ENCODE results near the gene RAET1L. TPM values are rescaled to one million over a fixed set of nuclear protein-coding genes. Genes with fewer than 3 reads are reported as not detected.
A peak's percentile ranks its signal among the peaks of the same experiment; 100 is the strongest.

RAET1L gene
- total and polyA plus RNA-seq, 12 donors = not detected

- Histone ChIP-seq H3K4me3 (no peak overlapping the region), H3K27me3 (peaks cover 18% of the 10 kb centered on the region), H3K36me3 (replicated peaks in 1 of 2) (no peaks in the 10 kb centered on the region), H3K4me1 (replicated peaks in 1 of 2) (peaks cover 5% of the 10 kb centered on the region in 2 donors), H3K27ac (no peak overlapping the region), H3K9me3 (replicated peaks in 1 of 3) (no peaks in the 10 kb centered on the region)
- WGBS, 4 donors = 80 to 100% (median 86%) methylated on average over 1 to 3 of the region's 3 CpGs
- intact Hi-C loops (cut with DNase I) = no loop called here
- TF ChIP-seq, protein P1, sequence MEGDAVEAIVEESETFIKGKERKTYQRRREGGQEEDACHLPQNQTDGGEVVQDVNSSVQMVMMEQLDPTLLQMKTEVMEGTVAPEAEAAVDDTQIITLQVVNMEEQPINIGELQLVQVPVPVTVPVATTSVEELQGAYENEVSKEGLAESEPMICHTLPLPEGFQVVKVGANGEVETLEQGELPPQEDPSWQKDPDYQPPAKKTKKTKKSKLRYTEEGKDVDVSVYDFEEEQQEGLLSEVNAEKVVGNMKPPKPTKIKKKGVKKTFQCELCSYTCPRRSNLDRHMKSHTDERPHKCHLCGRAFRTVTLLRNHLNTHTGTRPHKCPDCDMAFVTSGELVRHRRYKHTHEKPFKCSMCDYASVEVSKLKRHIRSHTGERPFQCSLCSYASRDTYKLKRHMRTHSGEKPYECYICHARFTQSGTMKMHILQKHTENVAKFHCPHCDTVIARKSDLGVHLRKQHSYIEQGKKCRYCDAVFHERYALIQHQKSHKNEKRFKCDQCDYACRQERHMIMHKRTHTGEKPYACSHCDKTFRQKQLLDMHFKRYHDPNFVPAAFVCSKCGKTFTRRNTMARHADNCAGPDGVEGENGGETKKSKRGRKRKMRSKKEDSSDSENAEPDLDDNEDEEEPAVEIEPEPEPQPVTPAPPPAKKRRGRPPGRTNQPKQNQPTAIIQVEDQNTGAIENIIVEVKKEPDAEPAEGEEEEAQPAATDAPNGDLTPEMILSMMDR (IDR thresholded peaks at IDR 0.05) = no peak
- TF ChIP-seq POLR2A (IDR thresholded peaks at IDR 0.05) = no peak
- peak in 1 of 7 donors; percentile 14 for DNase-seq
Measured at GRCh38 chr6:150030611-150031010, 5.3 kb upstream of the RAET1L start.

DNA sequence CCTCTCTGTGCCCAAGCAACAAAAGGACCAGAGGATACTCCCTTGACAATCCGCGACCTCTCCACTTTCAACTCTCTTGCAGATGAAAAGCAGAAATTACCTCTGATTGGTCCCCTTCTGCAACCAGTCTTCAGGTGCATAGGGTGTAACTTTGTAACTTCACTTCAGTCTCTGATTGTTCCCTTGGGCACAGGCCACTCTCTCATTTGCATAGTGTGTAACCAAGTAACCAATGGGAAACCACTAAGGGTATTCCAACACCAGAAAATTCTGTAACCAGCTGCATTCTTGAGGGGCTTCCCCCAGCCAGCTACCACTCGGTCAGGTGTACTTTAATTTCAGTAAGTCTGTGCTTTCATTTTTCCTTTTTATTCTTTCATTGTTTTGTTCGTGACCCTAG lies 4.4 kb upstream of the RAET1L start:
- Histone ChIP-seq H3K36me3 (replicated peaks in 1 of 2) (no peaks in the 10 kb centered on the region), H3K27ac (no peak overlapping the region), H3K4me1 (replicated peaks in 1 of 2) (peaks cover 5 to 12% of the 10 kb centered on the region in 2 donors), H3K4me3 (no peak overlapping the region), H3K27me3 (peaks cover 21% of the 10 kb centered on the region), H3K9me3 (replicated peaks in 1 of 3) (no peaks in the 10 kb centered on the region)
- intact Hi-C loops (cut with DNase I) = no loop called here
- TF ChIP-seq, protein P1 (IDR thresholded peaks at IDR 0.05) = no peak
- no peak for TF ChIP-seq POLR2A (IDR thresholded peaks at IDR 0.05)
- DNase-seq = peak in 1 of 7 donors; percentile 14
- WGBS, 4 donors = 73 to 92% (median 77%) methylated on average over 4 of the region's 4 CpGs

- Histone ChIP-seq H3K4me1 (replicated peaks in 1 of 2) (peaks cover 5 to 12% of the 10 kb centered on the region in 2 donors), H3K4me3 (no peak overlapping the region), H3K27ac (no peak overlapping the region), H3K36me3 (replicated peaks in 1 of 2) (no peaks in the 10 kb centered on the region), H3K9me3 (replicated peaks in 1 of 3) (no peaks in the 10 kb centered on the region), H3K27me3 (peaks cover 22% of the 10 kb centered on the region)
- intact Hi-C loops (cut with DNase I) = no loop called here
- peak in 1 of 7 donors; percentile 6 for DNase-seq
- no peak for TF ChIP-seq POLR2A (IDR thresholded peaks at IDR 0.05)
- TF ChIP-seq, protein P1 (IDR thresholded peaks at IDR 0.05) = no peak
- 86 to 89% (median 88%) methylated on average over 7 of the region's 7 CpGs for WGBS, 4 donors
Measured at GRCh38 chr6:150029276-150029675, 3.9 kb upstream of the RAET1L start.

DNA sequence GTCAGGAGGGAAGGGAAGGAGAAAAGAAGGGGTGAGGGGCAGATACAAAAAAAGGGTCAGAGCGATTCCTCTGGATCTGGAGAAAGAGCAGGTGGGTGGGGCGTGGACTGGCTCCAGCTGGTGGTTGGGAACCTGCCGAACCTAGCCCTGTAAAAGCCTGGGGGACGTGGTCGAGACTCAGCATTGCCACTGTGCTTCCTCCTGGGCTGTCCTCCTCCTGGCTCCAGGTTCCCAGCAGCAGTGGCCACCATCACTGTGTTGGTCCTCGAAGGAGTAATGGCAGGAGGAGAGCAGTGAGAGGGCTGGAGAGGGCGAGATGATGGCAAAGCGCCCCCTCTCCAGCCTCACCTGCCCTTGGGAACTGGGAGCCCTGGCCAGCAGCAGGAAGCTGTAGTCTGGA lies 3.5 kb upstream of the RAET1L start:
- Histone ChIP-seq H3K27ac (no peak overlapping the region), H3K9me3 (replicated peaks in 1 of 3) (no peaks in the 10 kb centered on the region), H3K4me3 (no peak overlapping the region), H3K36me3 (replicated peaks in 1 of 2) (no peaks in the 10 kb centered on the region), H3K27me3 (peaks cover 22% of the 10 kb centered on the region), H3K4me1 (replicated peaks in 1 of 2) (peaks cover 5 to 12% of the 10 kb centered on the region in 2 donors)
- WGBS, 4 donors = 71 to 88% (median 78%) methylated on average over 8 of the region's 8 CpGs
- intact Hi-C loops (cut with DNase I) = no loop called here
- no peak for TF ChIP-seq POLR2A (IDR thresholded peaks at IDR 0.05)
- TF ChIP-seq, protein P1 (IDR thresholded peaks at IDR 0.05) = no peak
- peak in 1 of 7 donors; percentile 33 for DNase-seq

All from adrenal gland (tissue), 12 donors.